Activated CD4-positive, alpha-beta memory T cell treated with anti-CD3 and anti-CD28 coated beads, Interleukin-2, amount 10 ng/mL, durations not matched to agents 7 days and 5 days (primary cell): ENCODE measurements around the gene SUMF1. TPM values are rescaled to one million over a fixed set of nuclear protein-coding genes. Genes with fewer than 3 reads are reported as not detected.

Experiments used
- CTCF ChIA-PET: fragments of 350-600 bp; sonication (Branson Sonifier 250); formaldehyde crosslinking; loops from one replicate; lab custom pipeline; 2021; ENCODE audit warnings: antibody characterized with exemption, inconsistent platforms; lab: Charles Lee
- POLR2A ChIA-PET: fragments of 350-600 bp; sonication (Branson Sonifier 250); formaldehyde crosslinking; loops from one replicate; lab custom pipeline; 2021; ENCODE audit warnings: antibody characterized with exemption; lab: Charles Lee
- DNase-seq: peaks from one replicate; pipeline ENCODE4 v3.0.0-alpha.2; 2020
- H3K27ac Mint-ChIP-seq: one replicate; pipeline ENCODE4 v1.8.0; 2021; ENCODE audit warnings: mild to moderate bottlenecking, mixed read lengths
- H3K27me3 Mint-ChIP-seq: one replicate; pipeline ENCODE4 v1.8.0; 2021; ENCODE audit warnings: mixed read lengths
- H3K36me3 Mint-ChIP-seq: one replicate; pipeline ENCODE4 v1.8.0; 2021; ENCODE audit warnings: low read depth, mixed read lengths
- H3K4me1 Mint-ChIP-seq: one replicate; pipeline ENCODE4 v1.8.0; 2021; ENCODE audit warnings: mixed read lengths
- H3K4me3 Mint-ChIP-seq: one replicate; pipeline ENCODE4 v1.8.0; 2021; ENCODE audit warnings: mild to moderate bottlenecking, mixed read lengths
- H3K9me3 Mint-ChIP-seq: one replicate; pipeline ENCODE4 v1.8.0; 2021; ENCODE audit warnings: mixed read lengths
- total RNA-seq, 2 experiments: library from RNA; stranded (reverse); gene quantifications; one replicate each; pipeline ENCODE4 v1.2.3, GENCODE V29; 2021

The SUMF1 gene
- 1 to 10 TPM; 7.1 to 7.3 TPM for total RNA-seq

DNA sequence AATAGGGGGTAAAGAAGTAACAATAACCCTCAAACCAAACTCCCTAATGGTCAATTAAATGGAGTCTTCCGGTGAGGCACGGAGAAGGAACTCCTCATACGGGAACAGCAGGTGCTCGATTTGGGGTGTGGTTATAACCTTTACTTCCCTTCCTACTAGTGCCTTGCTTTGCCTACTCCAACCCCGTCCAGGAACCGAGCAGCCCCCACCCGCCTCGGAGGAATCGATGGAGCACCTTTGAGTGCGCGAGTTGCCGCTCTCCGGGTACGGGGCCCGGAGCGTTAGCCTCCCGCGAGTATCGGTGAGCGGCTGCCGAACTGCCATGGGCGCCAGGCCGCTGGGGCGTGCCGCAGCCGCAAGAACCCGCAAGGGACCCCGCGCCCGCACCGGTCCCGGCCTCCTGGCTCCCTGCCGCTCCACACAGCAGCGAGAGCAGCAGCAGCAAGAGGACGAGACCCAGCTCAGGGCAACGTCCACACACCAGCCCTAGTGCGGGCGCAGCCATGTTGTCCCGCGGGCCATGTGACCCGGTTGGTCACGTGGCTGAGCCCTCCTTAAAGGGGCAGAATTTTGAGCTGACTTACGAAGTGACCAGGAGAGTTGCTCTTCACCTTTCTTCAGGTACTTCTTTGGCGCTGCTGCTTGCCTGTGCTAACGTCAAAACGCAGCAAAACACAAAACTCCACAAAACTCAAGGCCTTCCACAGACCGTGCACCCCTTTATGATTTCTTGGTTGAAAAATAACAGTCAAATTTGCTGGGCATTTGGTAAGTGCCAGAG lies at the start of gene SUMF1:
SUMF1 (minus strand) TSS at position 529 of the 781 bp plus-strand sequence; CDS start at position 505, 24 bp downstream.
- H3K27ac Mint-ChIP-seq = peak within 1 kb of the TSS; percentile 86
- H3K36me3 Mint-ChIP-seq = no peaks in the 10 kb centered on the region
- DNase-seq = peak; percentile 82
- peaks cover under 1% of the 10 kb centered on the region for H3K27me3 Mint-ChIP-seq
- CTCF ChIA-PET = interaction anchor here (1.0 to 1.6 kb wide), 4 partner anchors 26 to 167 kb away, joined by 3 to 9 read pairs (median 6); partner anchors contain the start of gene ITPR1
- H3K4me1 Mint-ChIP-seq = peaks cover 22% of the 10 kb centered on the region
- H3K4me3 Mint-ChIP-seq = peak within 1 kb of the TSS; percentile 88
- POLR2A ChIA-PET = interaction anchor here (0.6 to 2.2 kb wide), 16 partner anchors 9 to 731 kb away, joined by 3 to 60 read pairs (median 4); partner anchors contain the start of gene ITPR1
- no peaks in the 10 kb centered on the region for H3K9me3 Mint-ChIP-seq

DNA sequence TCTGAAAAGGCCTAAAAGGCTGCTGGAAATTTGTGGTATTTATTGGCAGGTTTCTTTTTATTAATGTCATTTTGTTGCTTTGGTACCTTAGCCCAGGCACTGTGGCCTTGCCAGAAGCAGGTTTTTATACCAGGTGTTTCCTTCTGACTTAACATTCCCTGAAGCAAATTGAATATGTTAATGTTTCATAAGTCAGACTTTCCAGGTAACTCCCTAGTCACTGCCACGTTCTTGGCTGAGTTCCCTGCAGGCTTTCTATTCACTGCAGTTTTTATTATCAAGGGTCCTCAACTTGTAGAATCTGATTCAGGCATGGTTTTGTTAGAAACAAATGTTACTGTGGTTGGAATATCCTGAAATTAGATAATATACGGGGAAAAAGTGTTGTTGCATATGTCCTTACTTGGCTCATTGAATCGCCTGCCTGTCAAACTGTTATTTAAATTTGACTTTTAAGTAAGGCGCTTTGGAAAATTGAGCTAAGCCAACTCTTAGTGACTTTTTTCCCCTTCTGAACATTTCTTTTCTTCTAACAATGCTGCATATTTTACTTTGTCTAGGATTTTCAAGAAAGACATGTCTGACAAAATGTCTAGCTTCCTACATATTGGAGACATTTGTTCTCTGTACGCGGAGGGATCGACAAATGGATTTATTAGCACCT lies 49.0 kb upstream of the SUMF1 start:
- peaks cover 12% of the 10 kb centered on the region for H3K36me3 Mint-ChIP-seq
- no peak overlapping the region for H3K4me3 Mint-ChIP-seq
- no peaks in the 10 kb centered on the region for H3K9me3 Mint-ChIP-seq
- ChIA-PET POLR2A (interaction anchor here (0.6 to 1.7 kb wide), 3 partner anchors 12 to 490 kb away, joined by 3 to 9 read pairs (median 3); partner anchors contain the start of gene ITPR1), CTCF (interaction anchor here (1.4 to 5.0 kb wide), 3 partner anchors 12 to 165 kb away, joined by 4 to 41 read pairs (median 5); no protein-coding TSS in a partner anchor)
- DNase-seq = no peak
- H3K27me3 Mint-ChIP-seq = no peaks in the 10 kb centered on the region
- peaks cover 31% of the 10 kb centered on the region for H3K4me1 Mint-ChIP-seq
- H3K27ac Mint-ChIP-seq = no peak overlapping the region

DNA sequence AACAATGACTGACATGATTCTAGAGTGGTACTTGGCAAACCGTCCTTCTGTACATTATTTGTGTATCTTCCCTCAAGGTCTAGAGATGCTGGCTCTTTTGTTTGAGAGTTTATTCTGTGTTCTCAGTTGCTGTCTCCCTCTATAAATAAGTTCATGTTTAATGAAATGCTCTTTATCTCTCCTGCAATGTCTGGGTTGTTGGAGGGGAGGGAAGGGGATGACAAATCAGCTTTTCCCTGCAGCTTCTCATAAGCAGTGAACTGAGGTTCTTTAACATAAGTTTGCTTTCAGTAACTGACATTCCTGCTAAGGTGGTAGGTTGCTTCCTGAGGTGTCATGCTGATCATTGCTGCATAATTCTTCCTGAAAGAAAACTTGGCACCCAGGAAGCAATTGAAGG lies 47.8 kb upstream of the SUMF1 start:
- Mint-ChIP-seq H3K9me3 (no peaks in the 10 kb centered on the region), H3K27ac (no peak overlapping the region), H3K27me3 (no peaks in the 10 kb centered on the region), H3K4me3 (no peak overlapping the region), H3K4me1 (peaks cover 28% of the 10 kb centered on the region), H3K36me3 (peaks cover 12% of the 10 kb centered on the region)
- DNase-seq = no peak
- ChIA-PET CTCF (interaction anchor here (1.7 kb wide), 1 partner anchor 11 kb away, joined by 5 read pairs; no protein-coding TSS in a partner anchor), POLR2A (interaction anchor here (1.7 kb wide), 1 partner anchor 22 kb away, joined by 9 read pairs; the partner anchor contains the start of gene ITPR1)

DNA sequence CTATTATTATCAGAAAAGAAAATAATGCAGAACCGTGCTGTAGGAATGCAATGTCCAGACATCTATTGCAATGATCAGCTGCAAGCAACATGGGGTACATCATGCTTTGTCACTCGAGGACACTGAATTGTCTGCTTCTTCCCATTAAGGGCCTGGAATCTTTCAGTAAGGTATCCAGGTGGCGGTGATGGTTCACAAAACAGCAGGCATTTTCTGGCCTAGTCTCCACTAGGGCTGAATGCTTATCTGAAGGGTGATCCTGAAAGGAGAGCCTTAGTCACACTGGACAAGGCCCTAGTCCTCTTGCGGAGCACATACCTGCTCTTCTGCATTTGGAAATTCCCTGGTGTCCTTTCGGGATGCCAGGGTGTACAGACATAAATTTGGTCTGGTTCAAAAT lies 47.3 kb upstream of the SUMF1 start:
- Mint-ChIP-seq H3K9me3 (no peaks in the 10 kb centered on the region), H3K27ac (no peak overlapping the region), H3K4me1 (peaks cover 22% of the 10 kb centered on the region), H3K4me3 (no peak overlapping the region), H3K36me3 (peaks cover 14% of the 10 kb centered on the region), H3K27me3 (no peaks in the 10 kb centered on the region)
- ChIA-PET CTCF (no interaction called here), POLR2A (interaction anchor here (1.0 kb wide), 1 partner anchor 21 kb away, joined by 3 read pairs; the partner anchor contains the start of gene ITPR1)
- no peak for DNase-seq

DNA sequence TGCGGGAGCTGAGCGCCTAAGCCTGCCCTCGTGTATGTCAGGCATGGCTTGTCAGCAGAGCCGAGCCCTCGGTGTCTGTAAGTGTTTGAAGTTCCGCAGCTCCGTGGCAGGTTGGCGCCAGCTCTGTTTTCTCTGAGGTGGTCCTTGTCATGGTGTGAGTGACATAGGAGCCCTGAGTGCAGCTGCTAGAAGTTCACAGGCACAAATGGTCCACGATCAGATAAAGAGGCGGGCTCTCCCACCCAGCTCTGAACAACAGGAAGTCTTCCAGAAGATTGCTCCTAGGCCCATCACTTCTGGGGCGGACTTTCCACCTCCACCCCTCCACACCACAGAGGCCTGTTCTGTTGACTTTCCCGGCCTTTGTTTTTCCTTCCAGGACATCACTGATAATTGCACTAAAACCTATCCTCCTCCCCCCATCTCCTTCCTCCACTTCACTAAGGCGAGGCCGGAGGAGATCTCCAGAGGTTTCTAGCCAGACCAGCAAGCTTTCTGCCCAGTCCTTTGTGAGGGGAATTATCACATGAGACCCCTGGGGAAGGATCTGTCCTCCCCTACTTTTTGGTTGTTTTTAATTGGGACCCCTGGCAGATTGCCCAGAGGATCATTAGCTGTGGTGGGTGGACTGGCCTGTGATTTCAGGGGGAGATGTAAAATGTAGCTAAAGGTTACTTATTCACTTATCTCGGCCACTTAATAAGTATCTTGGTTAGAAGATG lies 46.0 kb upstream of the SUMF1 start:
- no peaks in the 10 kb centered on the region for H3K9me3 Mint-ChIP-seq
- peaks cover 12% of the 10 kb centered on the region for H3K4me1 Mint-ChIP-seq
- no peak overlapping the region for H3K4me3 Mint-ChIP-seq
- ChIA-PET POLR2A (interaction anchor here (1.0 kb wide), 1 partner anchor 20 kb away, joined by 3 read pairs; the partner anchor contains the start of gene ITPR1), CTCF (interaction anchor here (0.9 kb wide), 1 partner anchor 162 kb away, joined by 3 read pairs; no protein-coding TSS in a partner anchor)
- no peak overlapping the region for H3K27ac Mint-ChIP-seq
- DNase-seq = no peak
- H3K27me3 Mint-ChIP-seq = no peaks in the 10 kb centered on the region
- peaks cover 21% of the 10 kb centered on the region for H3K36me3 Mint-ChIP-seq

DNA sequence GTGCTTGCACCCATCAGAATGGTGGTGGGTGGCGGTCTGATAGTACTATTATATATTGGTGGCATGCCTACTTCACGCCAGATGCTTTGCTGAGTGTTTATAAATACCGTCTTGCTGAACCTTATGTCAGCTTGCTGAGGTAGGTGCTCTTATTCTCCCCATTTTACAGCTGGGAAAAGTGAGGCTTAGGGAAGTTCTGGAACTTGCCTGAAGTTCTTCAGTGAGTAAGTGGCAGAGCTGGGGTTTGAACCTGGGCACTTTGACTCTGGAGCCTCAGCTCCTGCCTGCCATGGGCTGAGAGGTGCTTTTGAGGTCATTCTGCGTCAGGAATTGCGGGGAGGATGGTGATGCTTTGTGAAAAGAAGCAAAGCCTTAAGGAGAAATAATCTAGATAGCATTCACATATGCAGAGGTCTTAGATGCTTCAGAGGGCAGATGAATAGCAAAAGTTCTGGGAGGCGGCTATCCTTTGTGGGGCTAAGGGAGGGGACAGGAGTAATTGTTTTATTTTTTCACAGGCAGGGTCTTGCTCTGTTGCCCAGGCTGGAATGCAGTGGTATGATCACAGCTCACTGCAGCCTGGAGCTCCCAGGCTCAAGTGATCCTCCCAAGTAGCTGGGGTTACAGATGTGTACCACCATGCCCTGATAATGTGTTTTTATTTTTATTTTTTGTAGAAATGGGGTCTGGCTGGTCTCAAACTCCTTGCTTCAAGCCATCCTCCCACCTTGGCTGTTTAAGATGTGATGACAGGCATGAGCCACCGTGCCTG lies 44.6 kb upstream of the SUMF1 start:
- Mint-ChIP-seq H3K36me3 (peaks cover 20% of the 10 kb centered on the region), H3K9me3 (no peaks in the 10 kb centered on the region), H3K4me1 (peaks cover 13% of the 10 kb centered on the region), H3K27ac (no peak overlapping the region), H3K4me3 (no peak overlapping the region), H3K27me3 (no peaks in the 10 kb centered on the region)
- DNase-seq = no peak
- ChIA-PET CTCF (interaction anchor here (0.5 to 2.0 kb wide), 3 partner anchors 17 to 51 kb away, joined by 3 to 8 read pairs (median 3); partner anchors contain the start of gene ITPR1), POLR2A (no interaction called here)

GRCh38 chr3:4509983-4510755 lies 43.1 kb upstream of the SUMF1 start:
- Mint-ChIP-seq H3K4me1 (peaks cover 28% of the 10 kb centered on the region), H3K4me3 (no peak overlapping the region), H3K27ac (no peak overlapping the region), H3K27me3 (no peaks in the 10 kb centered on the region), H3K36me3 (peaks cover 25% of the 10 kb centered on the region), H3K9me3 (no peaks in the 10 kb centered on the region)
- ChIA-PET POLR2A (interaction anchor here (0.9 to 1.8 kb wide), 4 partner anchors 9 to 97 kb away, joined by 3 to 7 read pairs (median 3); partner anchors contain the start of gene ITPR1), CTCF (interaction anchor here (2.0 kb wide), 1 partner anchor 17 kb away, joined by 8 read pairs; the partner anchor contains the start of gene ITPR1)
- no peak for DNase-seq

GRCh38 chr3:4509043-4509442 lies 42.0 kb upstream of the SUMF1 start:
- POLR2A ChIA-PET = interaction anchor here (0.9 to 1.8 kb wide), 5 partner anchors 8 to 96 kb away, joined by 3 to 7 read pairs (median 3); partner anchors contain the start of gene ITPR1
- no peak for DNase-seq
- H3K36me3 Mint-ChIP-seq = peaks cover 28% of the 10 kb centered on the region
- CTCF ChIA-PET = no interaction called here
- H3K27me3 Mint-ChIP-seq = no peaks in the 10 kb centered on the region
- H3K9me3 Mint-ChIP-seq = no peaks in the 10 kb centered on the region
- H3K27ac Mint-ChIP-seq = no peak overlapping the region
- H3K4me1 Mint-ChIP-seq = peaks cover 37% of the 10 kb centered on the region
- no peak overlapping the region for H3K4me3 Mint-ChIP-seq

DNA sequence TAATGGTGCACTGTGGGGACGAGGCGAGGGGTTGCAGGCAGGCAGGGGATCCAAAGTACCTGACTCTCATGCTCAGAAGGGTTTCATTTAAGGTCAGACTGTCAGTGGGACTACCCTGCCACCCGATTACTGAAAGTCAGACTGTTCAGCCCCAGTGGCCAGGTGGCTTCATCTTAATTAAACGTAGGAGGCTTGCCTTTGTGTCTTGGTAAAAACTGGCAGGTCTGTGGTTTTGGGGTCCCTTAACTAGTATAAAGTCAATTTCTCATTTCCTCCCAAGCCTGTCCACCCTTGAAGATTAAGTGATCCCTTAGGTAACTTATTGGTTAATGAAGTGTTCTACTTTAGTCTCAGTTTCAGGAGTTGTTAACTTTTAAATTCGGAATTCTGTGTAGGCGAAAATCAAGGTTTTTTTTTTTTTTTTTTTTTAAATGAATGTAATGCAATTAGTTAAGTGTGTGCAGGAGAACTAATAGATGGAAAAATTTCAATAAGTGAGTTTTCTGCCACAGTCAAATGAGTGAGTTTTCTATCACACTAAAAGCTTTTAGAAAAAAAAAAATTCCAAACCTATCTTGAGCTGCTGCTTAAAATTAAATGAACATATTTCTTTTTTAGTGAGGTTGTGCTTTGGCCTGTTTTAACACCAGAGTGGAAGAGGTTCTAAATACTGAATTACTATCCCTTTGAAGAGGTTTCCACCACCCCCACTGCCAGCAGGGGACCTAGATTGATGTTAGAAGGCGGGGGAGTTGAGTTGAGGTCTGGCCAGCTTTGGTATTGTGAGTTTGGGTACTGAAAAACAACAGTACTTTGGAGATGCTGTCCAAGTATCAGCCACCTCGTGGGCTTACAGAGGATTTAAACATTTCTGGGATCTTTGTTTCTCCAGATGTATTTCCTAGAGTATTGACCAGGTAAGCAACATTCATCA lies 41.2 kb upstream of the SUMF1 start:
- peaks cover 29% of the 10 kb centered on the region for H3K36me3 Mint-ChIP-seq
- no peak for DNase-seq
- ChIA-PET POLR2A (interaction anchor here (0.9 to 6.2 kb wide), 5 partner anchors 9 to 15 kb away, joined by 3 to 93 read pairs (median 4); partner anchors contain the start of gene ITPR1), CTCF (interaction anchor here (0.6 to 1.9 kb wide), 7 partner anchors 11 to 435 kb away, joined by 3 to 6 read pairs (median 4); no protein-coding TSS in a partner anchor)
- H3K9me3 Mint-ChIP-seq = no peaks in the 10 kb centered on the region
- H3K4me1 Mint-ChIP-seq = peaks cover 45% of the 10 kb centered on the region
- H3K4me3 Mint-ChIP-seq = no peak overlapping the region
- no peak overlapping the region for H3K27ac Mint-ChIP-seq
- no peaks in the 10 kb centered on the region for H3K27me3 Mint-ChIP-seq

- Mint-ChIP-seq H3K9me3 (no peaks in the 10 kb centered on the region), H3K27me3 (no peaks in the 10 kb centered on the region), H3K4me3 (no peak overlapping the region), H3K27ac (no peak overlapping the region), H3K4me1 (peaks cover 48% of the 10 kb centered on the region), H3K36me3 (peaks cover 29% of the 10 kb centered on the region)
- POLR2A ChIA-PET = interaction anchor here (0.9 to 6.2 kb wide), 2 partner anchors 11 to 13 kb away, joined by 4 to 93 read pairs; partner anchors contain the start of gene ITPR1
- no peak for DNase-seq
- CTCF ChIA-PET = interaction anchor here (0.8 to 1.9 kb wide), 6 partner anchors 12 to 156 kb away, joined by 3 to 6 read pairs (median 4); no protein-coding TSS in a partner anchor
Measured at GRCh38 chr3:4507024-4507596, 40.0 kb upstream of the SUMF1 start.
